Liver (tissue), 9 donors: Measurements from ENCODE around the gene HLTF. TPM values are rescaled to one million over a fixed set of nuclear protein-coding genes. Genes with fewer than 3 reads are reported as not detected.

Source experiments
- DNase-seq: peaks from one replicate; pipeline ENCODE4 v3.0.0-alpha.2; 2017; ENCODE audit warnings: low spot score
- H3K27ac ChIP-seq, 2 donors: one replicate each; pipeline ENCODE4 v1.7.0; 2013; ENCODE audit warnings: inconsistent platforms in 2 of 2, low read length in 2 of 2, control low read depth in 1 of 2, low read depth in 1 of 2, mild to moderate bottlenecking in 1 of 2
- H3K27me3 ChIP-seq, 4 donors: one replicate each; pipeline versions ENCODE4 v1.6.1 to v1.7.0; 2013; ENCODE audit warnings: low read length in 3 of 4, inconsistent platforms in 1 of 4, mild to moderate bottlenecking in 1 of 4, moderate library complexity in 1 of 4; ENCODE audit not compliant: control insufficient read depth in 4 of 4, insufficient read depth in 4 of 4
- H3K36me3 ChIP-seq, 4 donors: one replicate each; pipeline versions ENCODE4 v1.6.1 to v1.7.0; 2013; ENCODE audit warnings: low read length in 3 of 4, mild to moderate bottlenecking in 3 of 4, low read depth in 1 of 4, moderate library complexity in 1 of 4; ENCODE audit not compliant: control insufficient read depth in 4 of 4, insufficient read depth in 3 of 4
- H3K4me1 ChIP-seq, 4 donors: one replicate each; pipeline versions ENCODE4 v1.6.1 to v1.7.0; 2013; ENCODE audit warnings: low read length in 3 of 4, mild to moderate bottlenecking in 3 of 4, moderate library complexity in 1 of 4; ENCODE audit not compliant: control insufficient read depth in 4 of 4, insufficient read depth in 4 of 4
- H3K4me3 ChIP-seq, 3 donors: one replicate each; pipeline versions ENCODE4 v1.6.1 to v1.7.0; 2013; ENCODE audit warnings: low read length in 3 of 3, control low read depth in 1 of 3, low read depth in 1 of 3, mild to moderate bottlenecking in 1 of 3
- H3K9ac ChIP-seq, 2 donors: one replicate each; pipeline ENCODE4 v1.7.0; 2013; ENCODE audit warnings: low read length in 2 of 2, mild to moderate bottlenecking in 2 of 2, moderate library complexity in 2 of 2, control low read depth in 1 of 2, low read depth in 1 of 2
- H3K9me3 ChIP-seq, 4 donors: one replicate each; pipeline versions ENCODE4 v1.6.1 to v1.7.0; 2013; ENCODE audit warnings: low read length in 3 of 4; ENCODE audit not compliant: control insufficient read depth in 4 of 4
- EGR1 ChIP-seq, 2 donors: IDR thresholded peaks; 2 replicates each; pipeline ENCODE4 v1.6.1; 2016 to 2018; ENCODE audit warnings: antibody characterized with exemption in 2 of 2, low read depth in 2 of 2
- FOXA1 ChIP-seq: IDR thresholded peaks from 2 replicates; pipeline ENCODE4 v1.6.1; 2016; ENCODE audit warnings: antibody characterized with exemption
- FOXA2 ChIP-seq: IDR thresholded peaks from 2 replicates; pipeline ENCODE4 v1.6.1; 2016; ENCODE audit warnings: antibody characterized with exemption
- GABPA ChIP-seq, 2 donors: IDR thresholded peaks in 1 of 2; conservative IDR thresholded peaks in 1 of 2; 2 replicates each; pipeline ENCODE4 v1.6.1; 2016; ENCODE audit warnings: antibody characterized with exemption in 2 of 2, mild to moderate bottlenecking in 1 of 2, moderate library complexity in 1 of 2
- HNF4A ChIP-seq, 2 donors: conservative IDR thresholded peaks; 2 replicates each; pipeline ENCODE4 v1.6.1; 2016; ENCODE audit warnings: antibody characterized with exemption in 2 of 2, mild to moderate bottlenecking in 2 of 2
- HNF4G ChIP-seq: IDR thresholded peaks from 2 replicates; pipeline ENCODE4 v1.6.1; 2016; ENCODE audit warnings: antibody characterized with exemption
- NR2F2 ChIP-seq: IDR thresholded peaks from 2 replicates; pipeline ENCODE4 v1.6.1; 2016; ENCODE audit warnings: antibody characterized with exemption
- RAD21 ChIP-seq, 2 donors: IDR thresholded peaks; 2 replicates each; pipeline ENCODE4 v1.6.1; 2016; ENCODE audit warnings: antibody characterized with exemption in 2 of 2, mild to moderate bottlenecking in 2 of 2
- RXRA ChIP-seq, 2 donors: IDR thresholded peaks; 2 replicates each; pipeline ENCODE4 v1.6.1; 2017 to 2018; ENCODE audit warnings: antibody characterized with exemption in 2 of 2, mild to moderate bottlenecking in 1 of 2
- SP1 ChIP-seq: IDR thresholded peaks from 2 replicates; pipeline ENCODE4 v1.6.1; 2018; ENCODE audit warnings: antibody characterized with exemption, mild to moderate bottlenecking
- TAF1 ChIP-seq: conservative IDR thresholded peaks from 2 replicates; pipeline ENCODE4 v1.6.1; 2016; ENCODE audit warnings: antibody characterized with exemption, mild to moderate bottlenecking
- YY1 ChIP-seq: IDR thresholded peaks from 2 replicates; pipeline ENCODE4 v1.6.1; 2016; ENCODE audit warnings: antibody characterized with exemption, mild to moderate bottlenecking
- WGBS: extraction: QIAGEN DNeasy Blood & Tissue Kit; methylation state at CpG from one replicate; pipeline ENCODE4 v1.1.7; 2013; 5-methylcytosine and 5-hydroxymethylcytosine counted together
- polyA plus RNA-seq, 2 donors: library from polyadenylated mRNA; stranded (reverse) in 1 of 2; unstranded in 1 of 2; fragments of 200-250 nt in 1 of 2; fragments of >200 nt in 1 of 2; fragmentation: Nextera tagmentation in 1 of 2; extraction: Ambion mirVana in 1 of 2; gene quantifications; one replicate each; pipeline versions ENCODE4 v1.2.1 to v1.2.3, GENCODE V29; 2013 to 2015
- total RNA-seq, 2 donors: library from RNA; depleted of rRNA; stranded (reverse); fragments of >200 nt; gene quantifications; one replicate each; pipeline ENCODE4 v1.2.3, GENCODE V29; 2014
- TF ChIP-seq, protein P1 (sequence below): IDR thresholded peaks from 2 replicates; pipeline ENCODE4 v1.6.1; 2016; ENCODE audit warnings: antibody characterized with exemption
- TF ChIP-seq, protein P2 (sequence below): IDR thresholded peaks from 2 replicates; pipeline ENCODE4 v1.6.1; 2016; ENCODE audit warnings: antibody characterized with exemption
- TF ChIP-seq, protein P3 (sequence below): fragments of 150-350 bp; IDR thresholded peaks from 2 replicates; pipeline ENCODE4 v1.5.1; 2017; ENCODE audit warnings: improper control_type of control experiment, low read depth, low read length; ENCODE audit not compliant: missing input control
- TF ChIP-seq, protein P4 (sequence below): IDR thresholded peaks from 2 replicates; pipeline ENCODE4 v1.6.1; 2016; ENCODE audit warnings: antibody characterized with exemption, mild to moderate bottlenecking
- TF ChIP-seq, protein P5 (sequence below): IDR thresholded peaks from 2 replicates; pipeline ENCODE4 v1.6.1; 2016; ENCODE audit warnings: antibody characterized with exemption
- donor health status: healthy.
- donor health status: healthy.
- donor health status: healthy.
- donor health status: healthy.
- donor health status: healthy.

The HLTF gene
- total and polyA plus RNA-seq, 4 donors, result 4.1 to 31.7 (median 17.0) TPM

DNA sequence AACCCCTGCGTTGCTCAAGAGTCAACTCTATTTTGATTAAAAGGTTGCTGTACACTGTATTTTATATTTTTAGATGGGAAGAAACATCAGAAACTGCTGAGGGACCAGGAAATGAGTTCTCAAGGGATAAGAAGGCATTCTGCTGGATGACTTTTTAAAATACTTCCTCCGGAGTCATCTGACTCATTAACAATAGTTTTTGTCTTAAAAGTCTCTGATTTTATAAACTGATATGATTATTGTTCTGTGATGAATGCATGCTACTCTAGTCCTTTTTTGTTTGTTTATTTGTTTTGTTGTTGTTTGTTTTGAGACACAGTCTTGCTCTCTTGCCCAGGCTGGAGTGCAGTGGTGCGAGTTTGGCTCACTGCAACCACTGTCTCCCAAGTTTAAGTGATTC lies 18.2 kb upstream of the HLTF start:
- TF ChIP-seq, protein P1, sequence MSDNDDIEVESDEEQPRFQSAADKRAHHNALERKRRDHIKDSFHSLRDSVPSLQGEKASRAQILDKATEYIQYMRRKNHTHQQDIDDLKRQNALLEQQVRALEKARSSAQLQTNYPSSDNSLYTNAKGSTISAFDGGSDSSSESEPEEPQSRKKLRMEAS, result no peak
- TF ChIP-seq, protein P2, sequence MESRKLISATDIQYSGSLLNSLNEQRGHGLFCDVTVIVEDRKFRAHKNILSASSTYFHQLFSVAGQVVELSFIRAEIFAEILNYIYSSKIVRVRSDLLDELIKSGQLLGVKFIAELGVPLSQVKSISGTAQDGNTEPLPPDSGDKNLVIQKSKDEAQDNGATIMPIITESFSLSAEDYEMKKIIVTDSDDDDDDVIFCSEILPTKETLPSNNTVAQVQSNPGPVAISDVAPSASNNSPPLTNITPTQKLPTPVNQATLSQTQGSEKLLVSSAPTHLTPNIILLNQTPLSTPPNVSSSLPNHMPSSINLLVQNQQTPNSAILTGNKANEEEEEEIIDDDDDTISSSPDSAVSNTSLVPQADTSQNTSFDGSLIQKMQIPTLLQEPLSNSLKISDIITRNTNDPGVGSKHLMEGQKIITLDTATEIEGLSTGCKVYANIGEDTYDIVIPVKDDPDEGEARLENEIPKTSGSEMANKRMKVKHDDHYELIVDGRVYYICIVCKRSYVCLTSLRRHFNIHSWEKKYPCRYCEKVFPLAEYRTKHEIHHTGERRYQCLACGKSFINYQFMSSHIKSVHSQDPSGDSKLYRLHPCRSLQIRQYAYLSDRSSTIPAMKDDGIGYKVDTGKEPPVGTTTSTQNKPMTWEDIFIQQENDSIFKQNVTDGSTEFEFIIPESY, result no peak
- TF ChIP-seq EGR1 (IDR thresholded peaks at IDR 0.05; ENCODE audit: low read depth in 2 of 2) (no peak), RXRA (IDR thresholded peaks at IDR 0.05) (no peak), HNF4A (conservative IDR thresholded peaks at IDR 0.05) (no peak), TAF1 (no peak), RAD21 (IDR thresholded peaks at IDR 0.05) (no peak), GABPA (IDR thresholded peaks at IDR 0.05 in 1 of 2, conservative IDR thresholded peaks at IDR 0.05 in 1 of 2) (no peak), FOXA1 (no peak), HNF4G (no peak)
- TF ChIP-seq, protein P3, sequence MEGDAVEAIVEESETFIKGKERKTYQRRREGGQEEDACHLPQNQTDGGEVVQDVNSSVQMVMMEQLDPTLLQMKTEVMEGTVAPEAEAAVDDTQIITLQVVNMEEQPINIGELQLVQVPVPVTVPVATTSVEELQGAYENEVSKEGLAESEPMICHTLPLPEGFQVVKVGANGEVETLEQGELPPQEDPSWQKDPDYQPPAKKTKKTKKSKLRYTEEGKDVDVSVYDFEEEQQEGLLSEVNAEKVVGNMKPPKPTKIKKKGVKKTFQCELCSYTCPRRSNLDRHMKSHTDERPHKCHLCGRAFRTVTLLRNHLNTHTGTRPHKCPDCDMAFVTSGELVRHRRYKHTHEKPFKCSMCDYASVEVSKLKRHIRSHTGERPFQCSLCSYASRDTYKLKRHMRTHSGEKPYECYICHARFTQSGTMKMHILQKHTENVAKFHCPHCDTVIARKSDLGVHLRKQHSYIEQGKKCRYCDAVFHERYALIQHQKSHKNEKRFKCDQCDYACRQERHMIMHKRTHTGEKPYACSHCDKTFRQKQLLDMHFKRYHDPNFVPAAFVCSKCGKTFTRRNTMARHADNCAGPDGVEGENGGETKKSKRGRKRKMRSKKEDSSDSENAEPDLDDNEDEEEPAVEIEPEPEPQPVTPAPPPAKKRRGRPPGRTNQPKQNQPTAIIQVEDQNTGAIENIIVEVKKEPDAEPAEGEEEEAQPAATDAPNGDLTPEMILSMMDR, result no peak
- TF ChIP-seq, protein P4, sequence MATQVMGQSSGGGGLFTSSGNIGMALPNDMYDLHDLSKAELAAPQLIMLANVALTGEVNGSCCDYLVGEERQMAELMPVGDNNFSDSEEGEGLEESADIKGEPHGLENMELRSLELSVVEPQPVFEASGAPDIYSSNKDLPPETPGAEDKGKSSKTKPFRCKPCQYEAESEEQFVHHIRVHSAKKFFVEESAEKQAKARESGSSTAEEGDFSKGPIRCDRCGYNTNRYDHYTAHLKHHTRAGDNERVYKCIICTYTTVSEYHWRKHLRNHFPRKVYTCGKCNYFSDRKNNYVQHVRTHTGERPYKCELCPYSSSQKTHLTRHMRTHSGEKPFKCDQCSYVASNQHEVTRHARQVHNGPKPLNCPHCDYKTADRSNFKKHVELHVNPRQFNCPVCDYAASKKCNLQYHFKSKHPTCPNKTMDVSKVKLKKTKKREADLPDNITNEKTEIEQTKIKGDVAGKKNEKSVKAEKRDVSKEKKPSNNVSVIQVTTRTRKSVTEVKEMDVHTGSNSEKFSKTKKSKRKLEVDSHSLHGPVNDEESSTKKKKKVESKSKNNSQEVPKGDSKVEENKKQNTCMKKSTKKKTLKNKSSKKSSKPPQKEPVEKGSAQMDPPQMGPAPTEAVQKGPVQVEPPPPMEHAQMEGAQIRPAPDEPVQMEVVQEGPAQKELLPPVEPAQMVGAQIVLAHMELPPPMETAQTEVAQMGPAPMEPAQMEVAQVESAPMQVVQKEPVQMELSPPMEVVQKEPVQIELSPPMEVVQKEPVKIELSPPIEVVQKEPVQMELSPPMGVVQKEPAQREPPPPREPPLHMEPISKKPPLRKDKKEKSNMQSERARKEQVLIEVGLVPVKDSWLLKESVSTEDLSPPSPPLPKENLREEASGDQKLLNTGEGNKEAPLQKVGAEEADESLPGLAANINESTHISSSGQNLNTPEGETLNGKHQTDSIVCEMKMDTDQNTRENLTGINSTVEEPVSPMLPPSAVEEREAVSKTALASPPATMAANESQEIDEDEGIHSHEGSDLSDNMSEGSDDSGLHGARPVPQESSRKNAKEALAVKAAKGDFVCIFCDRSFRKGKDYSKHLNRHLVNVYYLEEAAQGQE, result no peak

DNA sequence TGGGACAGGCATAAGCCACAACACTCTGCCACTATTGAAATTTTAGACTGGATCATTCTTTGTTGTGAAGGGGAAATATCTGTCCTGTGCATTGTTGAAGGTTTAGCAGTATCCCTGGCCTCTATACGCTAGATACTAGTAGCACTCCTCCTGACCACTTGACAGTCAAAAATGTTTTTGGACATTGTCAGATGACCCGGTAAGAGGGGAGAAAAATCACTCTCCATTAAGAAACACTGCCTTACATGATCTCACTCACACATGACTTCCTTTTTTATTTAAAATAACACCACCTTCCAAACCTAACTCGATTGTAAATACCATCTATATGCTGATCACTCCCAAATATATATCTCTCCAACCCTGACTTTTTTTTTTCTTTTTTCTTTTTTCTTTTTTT lies 15.3 kb upstream of the HLTF start:
- 87% methylated on average over 3 of the region's 3 CpGs for WGBS
- H3K4me1 ChIP-seq, result no peaks in the 10 kb centered on the region
- no peak overlapping the region for H3K9ac ChIP-seq
- H3K4me3 ChIP-seq, result no peak overlapping the region
- H3K27me3 ChIP-seq, result no peaks in the 10 kb centered on the region
- H3K9me3 ChIP-seq, result no peaks in the 10 kb centered on the region
- H3K27ac ChIP-seq, result no peak overlapping the region
- no peak for DNase-seq
- no peaks in the 10 kb centered on the region for H3K36me3 ChIP-seq
- TF ChIP-seq, protein P1, result no peak
- TF ChIP-seq GABPA (IDR thresholded peaks at IDR 0.05 in 1 of 2, conservative IDR thresholded peaks at IDR 0.05 in 1 of 2) (no peak), FOXA2 (no peak), YY1 (no peak), HNF4A (conservative IDR thresholded peaks at IDR 0.05) (no peak), RAD21 (IDR thresholded peaks at IDR 0.05) (no peak), SP1 (no peak), HNF4G (no peak), RXRA (IDR thresholded peaks at IDR 0.05) (no peak), EGR1 (IDR thresholded peaks at IDR 0.05; ENCODE audit: low read depth in 2 of 2) (no peak), NR2F2 (no peak), FOXA1 (no peak), TAF1 (no peak)
- TF ChIP-seq, protein P4, result no peak
- TF ChIP-seq, protein P3, result no peak
- TF ChIP-seq, protein P5, sequence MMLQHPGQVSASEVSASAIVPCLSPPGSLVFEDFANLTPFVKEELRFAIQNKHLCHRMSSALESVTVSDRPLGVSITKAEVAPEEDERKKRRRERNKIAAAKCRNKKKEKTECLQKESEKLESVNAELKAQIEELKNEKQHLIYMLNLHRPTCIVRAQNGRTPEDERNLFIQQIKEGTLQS, result no peak

More for the DNA sequence above, 18.2 kb upstream of the HLTF start:
- WGBS, result 80% methylated on average over 3 of the region's 3 CpGs
- Histone ChIP-seq H3K4me3 (no peak overlapping the region), H3K36me3 (no peaks in the 10 kb centered on the region), H3K9ac (no peak overlapping the region), H3K27me3 (no peaks in the 10 kb centered on the region), H3K9me3 (no peaks in the 10 kb centered on the region), H3K4me1 (no peaks in the 10 kb centered on the region), H3K27ac (no peak overlapping the region)
- no peak for DNase-seq
